Dedifferentiated amniotic fluid mesenchymal stem cell (primary cell): ENCODE data around the gene CYP1B1.
"Not testable (repeated sequence)": the region's sequence is repeated elsewhere in the genome, so short reads cannot be mapped to it uniquely, and the experiment has no call there.

Experiments used
- DNase-seq: peaks from one replicate; pipeline ENCODE4 v3.0.0-alpha.2; 2016; ENCODE audit errors: extremely low spot score

Gene CYP1B1

GRCh38 chr2:38098421-38099098, 22.6 kb upstream of the CYP1B1 start:
- no peak for DNase-seq

GRCh38 chr2:38097988-38098385, 22.0 kb upstream of the CYP1B1 start:
- DNase-seq, result peak; percentile 44

- no peak for DNase-seq
Observed at GRCh38 chr2:38097258-38097987, 21.5 kb upstream of the CYP1B1 start.

GRCh38 chr2:38095996-38096861, 20.3 kb upstream of the CYP1B1 start:
- no peak for DNase-seq

- DNase-seq, result no peak
Observed at GRCh38 chr2:38095079-38095995, 19.4 kb upstream of the CYP1B1 start.

- DNase-seq, result no peak
Observed at GRCh38 chr2:38093527-38094165, 17.7 kb upstream of the CYP1B1 start.

- DNase-seq, result no peak
Observed at GRCh38 chr2:38092196-38092902, 16.4 kb upstream of the CYP1B1 start.

- DNase-seq, result no peak
Observed at GRCh38 chr2:38091760-38092159, 15.8 kb upstream of the CYP1B1 start.

- no peak for DNase-seq
Observed at GRCh38 chr2:38090928-38091327, 15.0 kb upstream of the CYP1B1 start.

GRCh38 chr2:38090212-38090611, 14.3 kb upstream of the CYP1B1 start:
- DNase-seq, result not testable (repeated sequence)

GRCh38 chr2:38085998-38086698, 10.2 kb upstream of the CYP1B1 start:
- not testable (repeated sequence) for DNase-seq

- not testable (repeated sequence) for DNase-seq
Observed at GRCh38 chr2:38084556-38084955, 8.6 kb upstream of the CYP1B1 start.

- not testable (repeated sequence) for DNase-seq
Observed at GRCh38 chr2:38082727-38083126, 6.8 kb upstream of the CYP1B1 start.

GRCh38 chr2:38080346-38080745, 4.4 kb upstream of the CYP1B1 start:
- no peak for DNase-seq

- DNase-seq, result no peak
Observed at GRCh38 chr2:38079116-38080052, 3.4 kb upstream of the CYP1B1 start.

GRCh38 chr2:38077431-38077769, 1.4 kb upstream of the CYP1B1 start:
- DNase-seq, result no peak

- peak; percentile 97 for DNase-seq
Observed at GRCh38 chr2:38076710-38077430, 919 bp upstream of the CYP1B1 start.

GRCh38 chr2:38076152-38076709, 280 bp upstream of the CYP1B1 start:
- peak; percentile 89 for DNase-seq
